ENCODE data around the gene BRD4. TPM values are rescaled to one million over a fixed set of nuclear protein-coding genes. Genes with fewer than 3 reads are reported as not detected.

Gene BRD4
- total and polyA plus RNA-seq, 4 experiments from 2014 or later = 4.2 to 152 (median 98.4) TPM

DNA sequence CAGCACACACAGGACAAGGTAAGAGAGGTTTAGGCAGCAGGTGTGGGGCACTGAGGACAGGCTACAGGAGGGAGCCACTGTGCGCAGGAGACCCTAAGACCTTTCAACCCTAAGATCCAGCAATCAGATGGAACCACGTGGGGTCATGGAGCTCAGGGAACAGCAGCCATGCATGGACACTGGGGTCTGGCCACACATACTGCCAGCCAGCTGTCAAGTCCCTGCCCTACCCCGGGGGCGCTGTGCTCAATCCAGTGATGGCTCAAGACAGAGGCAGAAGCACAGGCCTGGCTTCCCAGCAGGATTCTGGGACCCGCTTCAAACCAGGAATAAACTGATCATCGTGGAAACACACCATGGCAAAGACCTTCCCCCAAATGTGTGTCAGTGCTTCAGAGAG lies 74.6 kb downstream of the BRD4 start:
- no peaks in the 10 kb centered on the region for H3K9me3 ChIP-seq (ENCODE audit: control insufficient read depth in 1 of 2, low read length in 2 of 2)
- H3K36me3 ChIP-seq (ENCODE audit: insufficient read depth, low read length) = peaks cover 87% of the 10 kb centered on the region
- no peaks in the 10 kb centered on the region for H3K4me1 ChIP-seq (ENCODE audit: insufficient read depth, low read length)
- H3K4me3 ChIP-seq (ENCODE audit: low read length in 2 of 2) = no peak overlapping the region
- Mint-ChIP-seq H3K9me3 (peaks cover 0 to 2% (median 0%) of the 10 kb centered on the region in 8 donors), H3K36me3 (peaks cover 63 to 77% of the 10 kb centered on the region in 2 donors), H3K4me1 (no peaks in the 10 kb centered on the region), H3K27ac (peak overlapping the region in 1 of 7 donors; percentile 41), H3K27me3 (no peaks in the 10 kb centered on the region), H3K4me3 (no peak overlapping the region)
- no peak overlapping the region for H3K27ac ChIP-seq (ENCODE audit: low read depth, low read length)
- POLR2A ChIA-PET (ENCODE audit: partially characterized antibody) = no interaction called here
- no peaks in the 10 kb centered on the region for H3K27me3 ChIP-seq (ENCODE audit: insufficient read depth, low read length)
- intact Hi-C loops (cut with micrococcal nuclease) = no loop called here
- no peak for DNase-seq
- CTCF ChIA-PET (ENCODE audit: partially characterized antibody) = no interaction called here

DNA sequence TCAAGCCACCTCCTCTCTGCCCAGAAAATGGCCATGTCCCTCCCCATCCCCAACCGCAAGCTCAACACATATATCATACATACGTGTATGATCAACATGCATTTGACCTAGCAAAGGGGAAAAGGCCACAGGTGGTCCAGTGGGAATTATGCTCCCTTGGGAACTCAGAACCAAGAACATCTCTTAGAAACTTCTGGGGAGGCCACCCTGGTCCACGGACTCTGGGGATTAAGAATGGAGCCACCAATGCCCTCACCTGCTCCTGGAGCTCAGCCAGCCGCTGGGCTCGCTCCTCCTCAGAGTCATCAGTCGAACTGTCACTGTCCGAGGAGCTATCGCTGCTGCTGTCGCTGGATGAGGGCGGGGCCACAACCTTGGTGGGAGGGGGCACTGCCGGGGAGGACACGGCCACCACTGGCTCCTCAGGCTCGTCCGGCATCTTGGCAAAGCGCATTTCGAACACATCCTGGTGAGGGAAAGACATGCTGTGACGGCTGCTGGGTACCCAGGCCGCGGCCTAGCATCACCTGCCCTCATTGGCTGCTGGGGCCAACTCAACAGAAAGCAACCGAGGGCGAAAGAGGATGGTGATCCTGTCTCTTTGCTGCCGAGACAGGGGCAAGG lies 75.5 kb downstream of the BRD4 start:
- CTCF ChIA-PET (ENCODE audit: partially characterized antibody) = no interaction called here

DNA sequence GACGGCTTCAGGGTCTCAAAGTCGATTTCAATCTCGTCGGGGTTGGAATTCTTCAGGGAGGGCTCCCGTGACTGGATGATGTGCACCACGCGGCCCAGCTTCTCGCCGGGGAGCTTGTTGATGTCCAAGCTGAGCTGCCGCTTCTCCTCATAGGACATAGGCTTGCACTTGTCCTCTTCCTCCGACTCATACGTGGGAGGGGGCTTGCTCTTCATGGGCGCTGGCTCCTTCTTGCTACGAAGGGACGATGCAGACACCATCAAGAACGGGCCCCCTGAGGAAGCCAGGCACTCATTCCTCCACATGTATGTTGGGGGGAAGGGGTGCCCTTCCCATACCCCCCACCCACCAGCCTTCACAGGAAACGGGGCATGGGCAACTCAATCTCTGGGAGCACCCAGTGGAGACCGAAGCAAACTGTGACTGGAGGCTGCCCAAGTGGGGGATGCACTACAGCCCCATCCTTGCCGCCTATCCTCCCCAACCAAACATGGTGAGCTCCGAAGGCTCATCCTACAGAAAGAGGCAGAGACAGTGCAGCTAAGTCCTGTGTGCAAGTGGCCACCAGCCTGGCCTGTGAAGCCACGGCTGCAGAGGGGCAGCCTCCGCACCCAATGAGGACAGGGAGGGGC lies 76.9 kb downstream of the BRD4 start:
- Histone ChIP-seq H3K4me3 (ENCODE audit: low read length in 2 of 2) (no peak overlapping the region), H3K27ac (ENCODE audit: low read depth, low read length) (no peak overlapping the region), H3K27me3 (ENCODE audit: insufficient read depth, low read length) (no peaks in the 10 kb centered on the region), H3K9me3 (ENCODE audit: control insufficient read depth in 1 of 2, low read length in 2 of 2) (no peaks in the 10 kb centered on the region), H3K36me3 (ENCODE audit: insufficient read depth, low read length) (peaks cover 93% of the 10 kb centered on the region), H3K4me1 (ENCODE audit: insufficient read depth, low read length) (no peaks in the 10 kb centered on the region)
- intact Hi-C loops (cut with micrococcal nuclease) = no loop called here
- no peak for DNase-seq
- Mint-ChIP-seq H3K27me3 (no peaks in the 10 kb centered on the region), H3K9me3 (peaks cover 0 to 2% (median 0%) of the 10 kb centered on the region in 8 donors), H3K4me3 (no peak overlapping the region), H3K36me3 (peaks cover 60 to 79% of the 10 kb centered on the region in 2 donors), H3K27ac (no peak overlapping the region), H3K4me1 (no peaks in the 10 kb centered on the region)
- CTCF ChIA-PET (ENCODE audit: partially characterized antibody) = no interaction called here
- POLR2A ChIA-PET (ENCODE audit: partially characterized antibody) = interaction anchor here (0.5 kb wide), 1 partner anchor 50 kb away, joined by 3 read pairs; no protein-coding TSS in a partner anchor

More for the DNA sequence above, 75.5 kb downstream of the BRD4 start:
- POLR2A ChIA-PET (ENCODE audit: partially characterized antibody) = no interaction called here
- intact Hi-C loops (cut with micrococcal nuclease) = no loop called here
- Histone ChIP-seq H3K4me3 (ENCODE audit: low read length in 2 of 2) (no peak overlapping the region), H3K27me3 (ENCODE audit: insufficient read depth, low read length) (no peaks in the 10 kb centered on the region), H3K9me3 (ENCODE audit: control insufficient read depth in 1 of 2, low read length in 2 of 2) (no peaks in the 10 kb centered on the region), H3K27ac (ENCODE audit: low read depth, low read length) (no peak overlapping the region), H3K4me1 (ENCODE audit: insufficient read depth, low read length) (no peaks in the 10 kb centered on the region), H3K36me3 (ENCODE audit: insufficient read depth, low read length) (peaks cover 92% of the 10 kb centered on the region)
- Mint-ChIP-seq H3K36me3 (peaks cover 70 to 82% of the 10 kb centered on the region in 2 donors), H3K27ac (no peak overlapping the region), H3K4me1 (no peaks in the 10 kb centered on the region), H3K27me3 (no peaks in the 10 kb centered on the region), H3K4me3 (no peak overlapping the region), H3K9me3 (peaks cover 0 to 2% (median 0%) of the 10 kb centered on the region in 8 donors)
- no peak for DNase-seq

GRCh38 chr19:15254547-15254946 lies 77.8 kb downstream of the BRD4 start:
- Mint-ChIP-seq H3K27me3 (no peaks in the 10 kb centered on the region), H3K36me3 (peaks cover 56 to 80% of the 10 kb centered on the region in 2 donors), H3K4me1 (no peaks in the 10 kb centered on the region), H3K4me3 (no peak overlapping the region), H3K9me3 (peaks cover 0 to 2% (median 0%) of the 10 kb centered on the region in 8 donors), H3K27ac (no peak overlapping the region)
- Histone ChIP-seq H3K36me3 (ENCODE audit: insufficient read depth, low read length) (peaks cover 93% of the 10 kb centered on the region), H3K27ac (ENCODE audit: low read depth, low read length) (no peak overlapping the region), H3K4me3 (ENCODE audit: low read length in 2 of 2) (no peak overlapping the region), H3K4me1 (ENCODE audit: insufficient read depth, low read length) (no peaks in the 10 kb centered on the region), H3K9me3 (ENCODE audit: control insufficient read depth in 1 of 2, low read length in 2 of 2) (no peaks in the 10 kb centered on the region), H3K27me3 (ENCODE audit: insufficient read depth, low read length) (no peaks in the 10 kb centered on the region)
- ChIA-PET POLR2A (ENCODE audit: partially characterized antibody) (no interaction called here), CTCF (ENCODE audit: partially characterized antibody) (no interaction called here)
- intact Hi-C loops (cut with micrococcal nuclease) = no loop called here
- DNase-seq = no peak

GRCh38 chr19:15253513-15253912 lies 78.8 kb downstream of the BRD4 start:
- Histone ChIP-seq H3K9me3 (ENCODE audit: control insufficient read depth in 1 of 2, low read length in 2 of 2) (no peaks in the 10 kb centered on the region), H3K4me3 (ENCODE audit: low read length in 2 of 2) (no peak overlapping the region), H3K27ac (ENCODE audit: low read depth, low read length) (no peak overlapping the region), H3K36me3 (ENCODE audit: insufficient read depth, low read length) (peaks cover 92% of the 10 kb centered on the region), H3K4me1 (ENCODE audit: insufficient read depth, low read length) (no peaks in the 10 kb centered on the region), H3K27me3 (ENCODE audit: insufficient read depth, low read length) (no peaks in the 10 kb centered on the region)
- Mint-ChIP-seq H3K27ac (no peak overlapping the region), H3K9me3 (peaks cover 0 to 2% (median 0%) of the 10 kb centered on the region in 8 donors), H3K27me3 (no peaks in the 10 kb centered on the region), H3K4me3 (no peak overlapping the region), H3K36me3 (peaks cover 51 to 81% of the 10 kb centered on the region in 2 donors), H3K4me1 (no peaks in the 10 kb centered on the region)
- ChIA-PET POLR2A (ENCODE audit: partially characterized antibody) (no interaction called here), CTCF (ENCODE audit: partially characterized antibody) (interaction anchor here (0.7 kb wide), 1 partner anchor 14 kb away, joined by 3 read pairs; no protein-coding TSS in a partner anchor)
- intact Hi-C loops (cut with micrococcal nuclease) = no loop called here
- DNase-seq = no peak

GRCh38 chr19:15253061-15253460 lies 79.3 kb downstream of the BRD4 start:
- intact Hi-C loops (cut with micrococcal nuclease) = no loop called here
- no peaks in the 10 kb centered on the region for H3K27me3 ChIP-seq (ENCODE audit: insufficient read depth, low read length)
- no peaks in the 10 kb centered on the region for H3K9me3 ChIP-seq (ENCODE audit: control insufficient read depth in 1 of 2, low read length in 2 of 2)
- H3K9me3 Mint-ChIP-seq = peaks cover 0 to 2% (median 0%) of the 10 kb centered on the region in 8 donors
- no peak overlapping the region for H3K27ac Mint-ChIP-seq
- ChIA-PET POLR2A (ENCODE audit: partially characterized antibody) (no interaction called here), CTCF (ENCODE audit: partially characterized antibody) (interaction anchor here (0.7 kb wide), 1 partner anchor 14 kb away, joined by 3 read pairs; no protein-coding TSS in a partner anchor)
- peaks cover 52 to 83% of the 10 kb centered on the region in 2 donors for H3K36me3 Mint-ChIP-seq
- no peak overlapping the region for H3K4me3 Mint-ChIP-seq
- DNase-seq = no peak
- H3K36me3 ChIP-seq (ENCODE audit: insufficient read depth, low read length) = peaks cover 93% of the 10 kb centered on the region
- H3K27me3 Mint-ChIP-seq = no peaks in the 10 kb centered on the region
- no peaks in the 10 kb centered on the region for H3K4me1 Mint-ChIP-seq
- no peak overlapping the region for H3K4me3 ChIP-seq (ENCODE audit: low read length in 2 of 2)
- no peak overlapping the region for H3K27ac ChIP-seq (ENCODE audit: low read depth, low read length)
- no peaks in the 10 kb centered on the region for H3K4me1 ChIP-seq (ENCODE audit: insufficient read depth, low read length)

- Mint-ChIP-seq H3K4me3 (no peak overlapping the region), H3K27me3 (no peaks in the 10 kb centered on the region), H3K36me3 (peaks cover 52 to 79% of the 10 kb centered on the region in 2 donors), H3K4me1 (no peaks in the 10 kb centered on the region), H3K9me3 (peaks cover 0 to 2% (median 0%) of the 10 kb centered on the region in 8 donors), H3K27ac (peak overlapping the region in 1 of 7 donors; percentile 13)
- no peak overlapping the region for H3K4me3 ChIP-seq (ENCODE audit: low read length in 2 of 2)
- H3K36me3 ChIP-seq (ENCODE audit: insufficient read depth, low read length) = peaks cover 93% of the 10 kb centered on the region
- no peaks in the 10 kb centered on the region for H3K9me3 ChIP-seq (ENCODE audit: control insufficient read depth in 1 of 2, low read length in 2 of 2)
- H3K27ac ChIP-seq (ENCODE audit: low read depth, low read length) = no peak overlapping the region
- ChIA-PET CTCF (ENCODE audit: partially characterized antibody) (no interaction called here), POLR2A (ENCODE audit: partially characterized antibody) (no interaction called here)
- no peak for DNase-seq
- no peaks in the 10 kb centered on the region for H3K4me1 ChIP-seq (ENCODE audit: insufficient read depth, low read length)
- intact Hi-C loops (cut with micrococcal nuclease) = no loop called here
- no peaks in the 10 kb centered on the region for H3K27me3 ChIP-seq (ENCODE audit: insufficient read depth, low read length)
These were observed 79.8 kb downstream of the BRD4 start for GRCh38 chr19:15252398-15253018.
